Stomach (tissue), 4 donors: ENCODE measurements around the gene IER5.

ENCODE experiments used
- CTCF ChIP-seq, 7 experiments: fragments of 450-650 bp in 4 of 7; fragments of 200-600 bp in 3 of 7; sonication (generic) in 3 of 7; IDR thresholded peaks; one replicate each; pipeline ENCODE4 v1.5.1; 2016 to 2019; ENCODE audit warnings: antibody characterized with exemption in 7 of 7, control low read depth in 2 of 7, mild to moderate bottlenecking in 1 of 7
- POLR2AphosphoS5 ChIP-seq, 3 donors: sonication (generic); formaldehyde crosslinking; IDR thresholded peaks; one replicate each; pipeline ENCODE4 v1.6.1; 2016; ENCODE audit warnings: antibody characterized with exemption in 3 of 3

- TF ChIP-seq CTCF (IDR thresholded peaks at IDR 0.05) (no peak), POLR2AphosphoS5 (IDR thresholded peaks at IDR 0.05) (no peak)
These were observed 24.4 kb upstream of the IER5 start for GRCh38 chr1:181064011-181064623.
